ENCODE measurements around the gene YIPF5. TPM values are rescaled to one million over a fixed set of nuclear protein-coding genes. Genes with fewer than 3 reads are reported as not detected.

Gene YIPF5
- polyA plus RNA-seq, 3 donors, result 56.0 to 75.9 (median 69.9) TPM

DNA sequence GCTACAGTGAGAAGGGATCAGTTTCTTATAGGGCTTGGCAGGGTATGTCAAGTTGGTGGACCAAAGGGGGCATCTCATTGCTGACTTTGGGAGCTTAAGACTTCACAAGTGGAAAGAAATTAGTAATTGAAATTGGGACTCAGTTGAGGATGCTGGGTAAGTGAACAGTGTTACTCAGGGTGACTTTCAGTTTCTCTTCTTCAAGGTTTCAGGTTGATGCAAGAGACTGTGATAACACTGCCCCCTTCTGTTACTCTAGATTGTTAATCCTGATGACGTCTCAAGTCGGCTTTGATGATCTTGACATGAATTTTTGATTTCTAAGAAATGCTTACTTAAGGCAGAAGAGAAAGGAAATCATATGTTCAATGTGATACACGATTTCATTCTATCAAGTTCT is 21.5 kb upstream of the YIPF5 start:
- DNase-seq (ENCODE audit: extremely low read depth in 1 of 11, low read depth in 9 of 11, low spot score in 4 of 11), result no peak

DNA sequence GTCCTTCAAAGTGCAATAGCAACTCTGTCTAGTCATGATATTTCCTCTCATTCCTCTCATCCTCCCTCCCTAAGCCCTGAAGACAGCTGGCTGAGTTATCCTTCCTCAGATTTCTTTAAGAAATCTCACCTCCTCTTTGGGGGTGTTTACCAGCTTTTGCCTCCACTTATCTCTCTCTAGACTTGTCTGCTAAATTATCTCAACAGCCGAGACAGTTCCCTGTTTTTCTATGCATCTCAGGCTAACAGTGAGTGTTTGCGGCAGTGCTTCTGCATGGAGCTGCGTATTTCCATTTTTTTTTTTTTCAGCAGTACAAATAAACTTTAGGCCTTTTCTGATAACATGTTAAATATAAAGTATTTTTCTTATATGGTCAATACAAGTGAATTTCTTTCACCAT is 21.1 kb upstream of the YIPF5 start:
- DNase-seq (ENCODE audit: extremely low read depth in 1 of 11, low read depth in 9 of 11, low spot score in 4 of 11), result no peak

- DNase-seq (ENCODE audit: extremely low read depth in 1 of 11, low read depth in 9 of 11, low spot score in 4 of 11), result no peak
These were observed 19.5 kb upstream of the YIPF5 start for GRCh38 chr5:144189800-144190429.

GRCh38 chr5:144187699-144188294 is 17.3 kb upstream of the YIPF5 start:
- peak in 1 of 11 donors; percentile 69 for DNase-seq (ENCODE audit: extremely low read depth in 1 of 11, low read depth in 9 of 11, low spot score in 4 of 11)

GRCh38 chr5:144183254-144183889 is 12.9 kb upstream of the YIPF5 start:
- DNase-seq (ENCODE audit: extremely low read depth in 1 of 11, low read depth in 9 of 11, low spot score in 4 of 11), result no peak

DNA sequence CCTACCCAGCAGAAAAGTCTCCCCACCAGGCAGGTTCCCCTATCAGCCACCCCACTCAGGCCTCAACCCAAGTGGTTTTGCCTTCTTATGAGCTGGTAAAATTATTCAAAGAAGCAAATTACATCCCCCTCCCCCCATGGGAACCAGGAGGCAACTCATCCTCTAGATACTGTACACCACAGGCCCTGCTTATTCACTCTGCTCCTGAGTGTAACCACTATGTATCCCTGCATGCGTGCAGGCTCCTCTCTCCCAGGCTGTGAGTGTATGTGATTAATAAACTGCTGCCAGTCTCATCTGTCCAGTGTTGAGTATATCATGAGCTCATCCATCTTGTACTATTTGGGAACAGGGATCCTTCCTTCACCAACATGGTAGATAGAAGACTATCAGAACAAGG is 8.8 kb upstream of the YIPF5 start:
- no peak for DNase-seq (ENCODE audit: extremely low read depth in 1 of 11, low read depth in 9 of 11, low spot score in 4 of 11)

GRCh38 chr5:144177548-144177947 is 7.1 kb upstream of the YIPF5 start:
- DNase-seq (ENCODE audit: extremely low read depth in 1 of 11, low read depth in 9 of 11, low spot score in 4 of 11), result no peak

DNA sequence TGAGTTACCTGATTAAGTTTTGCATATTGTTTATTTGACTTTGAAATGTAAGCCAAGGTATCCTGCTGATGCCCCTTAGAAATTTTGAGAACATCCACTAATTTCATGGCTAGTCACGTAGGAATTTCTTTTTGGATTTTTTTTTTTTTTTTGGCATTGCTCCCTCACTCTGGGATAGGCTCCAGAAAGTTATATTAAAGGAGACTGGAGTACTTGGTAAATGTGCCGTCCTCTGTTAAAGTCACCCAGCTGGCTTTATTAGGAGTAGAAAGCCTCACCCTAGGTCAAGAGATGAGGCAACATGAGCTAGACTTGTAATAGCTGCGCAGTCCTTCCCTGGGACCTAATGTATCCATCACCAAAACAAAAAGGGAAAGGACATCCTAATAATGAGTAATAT is 3.3 kb upstream of the YIPF5 start:
- no peak for DNase-seq (ENCODE audit: extremely low read depth in 1 of 11, low read depth in 9 of 11, low spot score in 4 of 11)

GRCh38 chr5:144169904-144170275 is 569 bp downstream of the YIPF5 start:
- DNase-seq (ENCODE audit: extremely low read depth in 1 of 11, low read depth in 9 of 11, low spot score in 4 of 11), result peak in 1 of 11 donors; percentile 2

DNA sequence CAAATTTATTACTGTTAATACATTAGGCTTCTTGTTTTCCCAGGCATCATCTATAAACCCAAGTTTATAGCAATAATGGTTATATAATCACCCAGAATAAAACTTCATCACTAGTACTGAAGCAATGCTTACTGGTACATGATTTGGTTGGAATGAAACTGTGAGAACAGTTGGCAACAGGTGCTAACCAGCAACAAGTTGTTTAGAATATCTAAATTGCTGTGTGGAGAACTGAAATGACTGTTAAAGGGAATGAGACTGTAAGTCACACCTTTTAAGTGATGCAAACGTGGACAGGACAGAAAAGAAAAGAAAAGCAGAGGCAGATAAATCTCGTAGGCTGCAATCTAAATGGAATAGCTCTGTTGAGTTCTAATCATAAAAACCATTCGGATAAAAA is 2.5 kb downstream of the YIPF5 start:
- DNase-seq (ENCODE audit: extremely low read depth in 1 of 11, low read depth in 9 of 11, low spot score in 4 of 11), result no peak

- no peak for DNase-seq (ENCODE audit: extremely low read depth in 1 of 11, low read depth in 9 of 11, low spot score in 4 of 11)
These were observed 3.8 kb downstream of the YIPF5 start for GRCh38 chr5:144166696-144167095.

DNA sequence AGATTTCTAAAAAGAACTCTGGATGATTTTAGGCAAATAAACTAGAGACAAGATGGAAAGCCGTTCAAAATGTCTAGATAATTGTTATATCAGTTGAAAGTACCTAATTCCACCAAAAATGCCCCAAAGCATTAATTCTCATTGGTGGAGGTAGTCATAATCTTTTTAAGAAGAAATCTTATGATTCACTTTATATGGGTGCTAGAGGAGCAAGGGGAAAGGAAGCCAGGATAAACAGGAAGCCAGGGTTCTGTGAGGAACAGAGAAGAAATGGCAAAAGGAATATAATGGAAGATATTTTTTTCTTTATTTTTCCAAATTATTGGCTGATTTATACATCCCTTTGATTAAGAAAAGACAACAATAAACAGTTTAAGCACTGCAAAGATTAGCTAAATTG is 7.8 kb downstream of the YIPF5 start:
- no peak for DNase-seq (ENCODE audit: extremely low read depth in 1 of 11, low read depth in 9 of 11, low spot score in 4 of 11)

DNA sequence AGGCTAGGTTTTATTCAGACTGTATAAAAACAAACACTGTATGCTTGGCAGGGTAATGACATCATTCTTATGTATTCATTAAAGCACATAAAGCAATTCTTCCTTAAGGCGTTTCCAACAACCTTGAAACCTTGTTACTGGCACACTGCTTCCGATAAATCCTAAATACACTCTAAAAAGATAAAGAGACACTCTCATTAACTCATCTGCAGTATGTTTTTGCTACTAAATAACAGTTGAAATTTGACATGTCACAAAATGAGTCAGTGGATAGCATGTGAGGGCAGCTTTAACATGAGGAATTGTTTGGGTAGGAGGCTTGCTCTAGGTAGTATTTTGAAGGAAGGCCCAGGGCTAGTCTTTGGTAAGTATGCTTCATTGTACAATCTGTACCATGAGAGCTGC is 13.7 kb downstream of the YIPF5 start:
- DNase-seq (ENCODE audit: extremely low read depth in 1 of 11, low read depth in 9 of 11, low spot score in 4 of 11), result no peak

GRCh38 chr5:144151026-144151425 is 19.4 kb downstream of the YIPF5 start:
- DNase-seq (ENCODE audit: extremely low read depth in 1 of 11, low read depth in 9 of 11, low spot score in 4 of 11), result no peak

DNA sequence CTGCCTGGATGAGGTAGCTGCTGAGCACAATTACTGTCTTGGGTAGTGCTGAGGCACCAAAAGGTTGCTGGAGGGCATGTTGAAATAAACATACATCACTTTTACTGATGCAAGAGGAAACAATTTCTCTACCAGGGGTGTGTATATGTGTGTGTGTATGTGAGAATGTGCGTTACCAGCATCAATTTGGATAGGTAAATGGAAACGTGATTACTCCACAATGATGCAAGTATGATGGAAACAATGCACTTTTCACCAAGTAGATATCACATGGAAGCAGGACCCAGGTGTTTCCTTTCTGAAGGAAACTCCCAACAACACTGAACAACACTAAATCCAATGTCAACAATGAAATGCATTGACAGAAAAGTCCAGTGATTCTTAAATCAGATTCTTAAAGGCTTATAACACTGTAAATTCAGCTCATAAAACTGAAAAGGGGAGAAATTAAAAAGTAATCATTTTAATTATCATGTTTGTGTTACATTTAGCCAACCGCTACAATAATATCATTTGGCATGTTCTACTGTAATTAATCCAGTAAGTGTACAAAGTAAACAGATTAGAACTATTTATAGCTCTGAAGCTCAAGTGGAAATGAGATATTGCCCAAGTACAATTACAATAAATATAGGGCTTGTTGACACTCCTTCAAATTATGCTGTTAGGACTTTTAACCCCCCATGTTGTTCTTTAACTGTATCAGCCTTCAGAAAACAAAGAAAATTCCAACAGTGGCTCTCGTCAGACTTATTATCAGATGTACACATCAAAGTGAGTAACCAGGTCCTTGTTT is 25.3 kb downstream of the YIPF5 start:
- peak in 1 of 11 donors; percentile 23 for DNase-seq (ENCODE audit: extremely low read depth in 1 of 11, low read depth in 9 of 11, low spot score in 4 of 11)

- no peak for DNase-seq (ENCODE audit: extremely low read depth in 1 of 11, low read depth in 9 of 11, low spot score in 4 of 11)
These were observed 26.8 kb downstream of the YIPF5 start for GRCh38 chr5:144143625-144144024.

GRCh38 chr5:144142824-144143162 is 27.7 kb downstream of the YIPF5 start:
- no peak for DNase-seq (ENCODE audit: extremely low read depth in 1 of 11, low read depth in 9 of 11, low spot score in 4 of 11)

GRCh38 chr5:144142139-144142823 is 28.2 kb downstream of the YIPF5 start:
- DNase-seq (ENCODE audit: extremely low read depth in 1 of 11, low read depth in 9 of 11, low spot score in 4 of 11), result peak in 3 of 11 donors; percentile 22 to 54 (median 44)

- DNase-seq (ENCODE audit: extremely low read depth in 1 of 11, low read depth in 9 of 11, low spot score in 4 of 11), result peak in 2 of 11 donors; percentile 5 to 35
These were observed 28.9 kb downstream of the YIPF5 start for GRCh38 chr5:144141585-144141984.
